ENCODE data around the gene CD300C.

GRCh38 chr17:74582633-74583032 is 36.7 kb upstream of the CD300C start:
- no peak for TF ChIP-seq CTCF (IDR thresholded peaks at IDR 0.05)
- no peak for TF ChIP-seq EP300 (IDR thresholded peaks at IDR 0.05)

All from upper lobe of left lung (tissue), 4 donors.